ENCODE results near the gene SLC31A2.
"Not testable (repeated sequence)": the region's sequence is repeated elsewhere in the genome, so short reads cannot be mapped to it uniquely, and the experiment has no call there.

The SLC31A2 gene

GRCh38 chr9:113148372-113148705 is 2.5 kb upstream of the SLC31A2 start:
- H3K27ac ChIP-seq (ENCODE audit: extremely low read depth, low read depth, low read length): no peak overlapping the region
- H3K4me1 ChIP-seq (ENCODE audit: control insufficient read depth, insufficient read depth, low read length): no peaks in the 10 kb centered on the region
- H3K9me3 ChIP-seq (ENCODE audit: control insufficient read depth, insufficient read depth, low read depth, low read length): no peaks in the 10 kb centered on the region
- no peak overlapping the region for H3K4me3 ChIP-seq (ENCODE audit: low read depth, low read length)
- no peaks in the 10 kb centered on the region for H3K36me3 ChIP-seq (ENCODE audit: control insufficient read depth in 2 of 2, insufficient read depth in 1 of 2, low read length in 2 of 2)
- ChIA-PET CTCF (interaction anchor here (1.1 kb wide), 1 partner anchor 127 kb away, joined by 6 read pairs; no protein-coding TSS in a partner anchor), POLR2A (no interaction called here)
- TF ChIP-seq FEZF1 (tag by site-specific recombination; IDR thresholded peaks at IDR 0.05): no peak
- TF ChIP-seq ZBTB20 (tag by site-specific recombination; IDR thresholded peaks at IDR 0.05): no peak
- TF ChIP-seq ZNF248 (tag by site-specific recombination; IDR thresholded peaks at IDR 0.05): no peak
- no peak for TF ChIP-seq ZNF560 (tag by site-specific recombination; IDR thresholded peaks at IDR 0.05; ENCODE audit: borderline replicate concordance)
- TF ChIP-seq HOXD13 (CRISPR knock-in tag; IDR thresholded peaks at IDR 0.05; ENCODE audit: borderline replicate concordance): no peak
- TF ChIP-seq ZNF449 (tag by site-specific recombination; IDR thresholded peaks at IDR 0.05): no peak
- TF ChIP-seq, protein P1, sequence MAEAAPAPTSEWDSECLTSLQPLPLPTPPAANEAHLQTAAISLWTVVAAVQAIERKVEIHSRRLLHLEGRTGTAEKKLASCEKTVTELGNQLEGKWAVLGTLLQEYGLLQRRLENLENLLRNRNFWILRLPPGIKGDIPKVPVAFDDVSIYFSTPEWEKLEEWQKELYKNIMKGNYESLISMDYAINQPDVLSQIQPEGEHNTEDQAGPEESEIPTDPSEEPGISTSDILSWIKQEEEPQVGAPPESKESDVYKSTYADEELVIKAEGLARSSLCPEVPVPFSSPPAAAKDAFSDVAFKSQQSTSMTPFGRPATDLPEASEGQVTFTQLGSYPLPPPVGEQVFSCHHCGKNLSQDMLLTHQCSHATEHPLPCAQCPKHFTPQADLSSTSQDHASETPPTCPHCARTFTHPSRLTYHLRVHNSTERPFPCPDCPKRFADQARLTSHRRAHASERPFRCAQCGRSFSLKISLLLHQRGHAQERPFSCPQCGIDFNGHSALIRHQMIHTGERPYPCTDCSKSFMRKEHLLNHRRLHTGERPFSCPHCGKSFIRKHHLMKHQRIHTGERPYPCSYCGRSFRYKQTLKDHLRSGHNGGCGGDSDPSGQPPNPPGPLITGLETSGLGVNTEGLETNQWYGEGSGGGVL (tag by site-specific recombination; IDR thresholded peaks at IDR 0.05): no peak
- no peak for TF ChIP-seq ZNF777 (tag by site-specific recombination; IDR thresholded peaks at IDR 0.05; ENCODE audit: borderline replicate concordance)
- no peak for TF ChIP-seq ZBTB48 (tag by site-specific recombination; IDR thresholded peaks at IDR 0.05)
- TF ChIP-seq ZNF391 (tag by site-specific recombination; IDR thresholded peaks at IDR 0.05; ENCODE audit: borderline replicate concordance, low read depth): no peak
- no peak for TF ChIP-seq ZNF510 (tag by site-specific recombination; IDR thresholded peaks at IDR 0.05; ENCODE audit: insufficient replicate concordance)
- no peak for TF ChIP-seq ZNF670 (tag by site-specific recombination; IDR thresholded peaks at IDR 0.05; ENCODE audit: low read depth)
- TF ChIP-seq ZNF830 (tag by site-specific recombination; IDR thresholded peaks at IDR 0.05; ENCODE audit: low read depth): no peak
- TF ChIP-seq ZNF2 (tag by site-specific recombination; IDR thresholded peaks at IDR 0.05): no peak

- H3K27ac ChIP-seq (ENCODE audit: extremely low read depth, low read depth, low read length): no peak overlapping the region
- CTCF ChIA-PET: interaction anchor here (0.7 to 2.1 kb wide), 4 partner anchors 37 to 227 kb away, joined by 3 to 6 read pairs (median 4); no protein-coding TSS in a partner anchor
- no peaks in the 10 kb centered on the region for H3K9me3 ChIP-seq (ENCODE audit: control insufficient read depth, insufficient read depth, low read depth, low read length)
- POLR2A ChIA-PET: no interaction called here
- H3K4me1 ChIP-seq (ENCODE audit: control insufficient read depth, insufficient read depth, low read length): no peaks in the 10 kb centered on the region
- no peaks in the 10 kb centered on the region for H3K36me3 ChIP-seq (ENCODE audit: control insufficient read depth in 2 of 2, insufficient read depth in 1 of 2, low read length in 2 of 2)
- no peak for TF ChIP-seq ZNF223 (tag by site-specific recombination; IDR thresholded peaks at IDR 0.05)
- no peak for TF ChIP-seq ZNF514 (tag by site-specific recombination; IDR thresholded peaks at IDR 0.05)
- TF ChIP-seq ZSCAN30 (tag by site-specific recombination; IDR thresholded peaks at IDR 0.05): no peak
- TF ChIP-seq ZFP69B (tag by site-specific recombination; IDR thresholded peaks at IDR 0.05): no peak
- no peak for TF ChIP-seq KLF1 (tag by site-specific recombination; IDR thresholded peaks at IDR 0.05)
- TF ChIP-seq ZNF114 (tag by site-specific recombination; IDR thresholded peaks at IDR 0.05): no peak
- TF ChIP-seq HOXC10 (CRISPR knock-in tag; IDR thresholded peaks at IDR 0.05): no peak
- TF ChIP-seq, protein P2, sequence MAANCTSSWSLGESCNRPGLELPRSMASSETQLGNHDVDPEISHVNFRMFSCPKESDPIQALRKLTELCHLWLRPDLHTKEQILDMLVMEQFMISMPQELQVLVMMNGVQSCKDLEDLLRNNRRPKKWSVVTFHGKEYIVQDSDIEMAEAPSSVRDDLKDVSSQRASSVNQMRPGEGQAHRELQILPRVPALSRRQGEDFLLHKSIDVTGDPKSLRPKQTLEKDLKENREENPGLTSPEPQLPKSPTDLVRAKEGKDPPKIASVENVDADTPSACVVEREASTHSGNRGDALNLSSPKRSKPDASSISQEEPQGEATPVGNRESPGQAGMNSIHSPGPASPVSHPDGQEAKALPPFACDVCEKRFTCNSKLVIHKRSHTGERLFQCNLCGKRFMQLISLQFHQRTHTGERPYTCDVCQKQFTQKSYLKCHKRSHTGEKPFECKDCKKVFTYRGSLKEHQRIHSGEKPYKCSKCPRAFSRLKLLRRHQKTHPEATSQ (tag by site-specific recombination; IDR thresholded peaks at IDR 0.05): no peak
- no peak for TF ChIP-seq ZNF248 (tag by site-specific recombination; IDR thresholded peaks at IDR 0.05)
- TF ChIP-seq ZBTB21 (tag by site-specific recombination; IDR thresholded peaks at IDR 0.05): no peak
- TF ChIP-seq ZNF843 (tag by site-specific recombination; IDR thresholded peaks at IDR 0.05): no peak
- no peak for TF ChIP-seq ZFHX2 (tag by site-specific recombination; conservative IDR thresholded peaks at IDR 0.05)
- TF ChIP-seq ZNF639 (tag by site-specific recombination; IDR thresholded peaks at IDR 0.05): no peak
- TF ChIP-seq ZNF391 (tag by site-specific recombination; IDR thresholded peaks at IDR 0.05; ENCODE audit: borderline replicate concordance, low read depth): no peak
- TF ChIP-seq OVOL3 (tag by site-specific recombination; IDR thresholded peaks at IDR 0.05): no peak
- no peak overlapping the region for H3K4me3 ChIP-seq (ENCODE audit: low read depth, low read length)
Measured at GRCh38 chr9:113148781-113149510, 1.9 kb upstream of the SLC31A2 start.

- CTCF ChIA-PET: interaction anchor here (0.7 to 2.1 kb wide), 6 partner anchors 37 to 229 kb away, joined by 3 to 6 read pairs (median 4); no protein-coding TSS in a partner anchor
- H3K9me3 ChIP-seq (ENCODE audit: control insufficient read depth, insufficient read depth, low read depth, low read length); H3K36me3 ChIP-seq (ENCODE audit: control insufficient read depth in 2 of 2, insufficient read depth in 1 of 2, low read length in 2 of 2); H3K4me1 ChIP-seq (ENCODE audit: control insufficient read depth, insufficient read depth, low read length); H3K4me3 ChIP-seq (ENCODE audit: low read depth, low read length); POLR2A ChIA-PET; H3K27ac ChIP-seq (ENCODE audit: extremely low read depth, low read depth, low read length): not testable (repeated sequence)
Measured at GRCh38 chr9:113149561-113149960, 1.2 kb upstream of the SLC31A2 start.

All from HEK293 (cell line).